GM08714 (cell line): ENCODE data around the gene TBCC.

Experiments used
- H3K4me3 ChIP-seq: fragments of 200-500 bp; sonication (Bioruptor generic); 2 replicates; pipeline ENCODE4 v1.5.1; 2014; ENCODE audit warnings: mild to moderate bottlenecking, low read length, inconsistent platforms
- ZNF274 ChIP-seq: IDR thresholded peaks from 2 replicates; pipeline ENCODE4 v1.6.1; 2012; ENCODE audit warnings: mild to moderate bottlenecking, low read depth, low read length

Gene TBCC

GRCh38 chr6:42781796-42782688 lies 36.1 kb upstream of the TBCC start, which contains the start of gene BICRAL:
Gene BICRAL (plus strand): TSS chr6:42782052. CDS start chr6:42822023, 39,971 bp downstream.
- peak within 1 kb of the TSS; percentile 71 for H3K4me3 ChIP-seq
- no peak for TF ChIP-seq ZNF274

- H3K4me3 ChIP-seq = peak overlapping the region; percentile 71
- TF ChIP-seq ZNF274 = no peak
Measured at GRCh38 chr6:42781546-42781795, 35.6 kb upstream of the TBCC start.

GRCh38 chr6:42779521-42779920 lies 33.6 kb upstream of the TBCC start:
- TF ChIP-seq ZNF274 = no peak
- H3K4me3 ChIP-seq = no peak overlapping the region

- TF ChIP-seq ZNF274 = no peak
- no peak overlapping the region for H3K4me3 ChIP-seq
Measured at GRCh38 chr6:42778122-42778521, 32.2 kb upstream of the TBCC start.

- no peak for TF ChIP-seq ZNF274
- H3K4me3 ChIP-seq = no peak overlapping the region
Measured at GRCh38 chr6:42777126-42777822, 31.4 kb upstream of the TBCC start.

GRCh38 chr6:42774821-42775487 lies 29.1 kb upstream of the TBCC start:
- H3K4me3 ChIP-seq = peak overlapping the region; percentile 70; the same call in 1 of the 2 replicates

- peak overlapping the region; percentile 4; the same call in 1 of the 2 replicates for H3K4me3 ChIP-seq
- no peak for TF ChIP-seq ZNF274
Measured at GRCh38 chr6:42774201-42774600, 28.3 kb upstream of the TBCC start.

GRCh38 chr6:42771741-42772100 lies 25.8 kb upstream of the TBCC start:
- no peak for TF ChIP-seq ZNF274
- peak overlapping the region; percentile 14; the same call in 1 of the 2 replicates for H3K4me3 ChIP-seq

- no peak for TF ChIP-seq ZNF274
- H3K4me3 ChIP-seq = no peak overlapping the region
Measured at GRCh38 chr6:42769836-42770235, 23.9 kb upstream of the TBCC start.

GRCh38 chr6:42769051-42769450 lies 23.1 kb upstream of the TBCC start:
- no peak overlapping the region for H3K4me3 ChIP-seq
- TF ChIP-seq ZNF274 = no peak

GRCh38 chr6:42766163-42766670 lies 20.3 kb upstream of the TBCC start:
- H3K4me3 ChIP-seq = no peak overlapping the region
- TF ChIP-seq ZNF274 = no peak

GRCh38 chr6:42764911-42765648 lies 19.2 kb upstream of the TBCC start:
- TF ChIP-seq ZNF274 = no peak

GRCh38 chr6:42762950-42763349 lies 17.0 kb upstream of the TBCC start:
- TF ChIP-seq ZNF274 = no peak
- H3K4me3 ChIP-seq = no peak overlapping the region

More at GRCh38 chr6:42764911-42765648, 19.2 kb upstream of the TBCC start:
- H3K4me3 ChIP-seq = no peak overlapping the region

- H3K4me3 ChIP-seq = no peak overlapping the region
- no peak for TF ChIP-seq ZNF274
Measured at GRCh38 chr6:42762426-42762859, 16.5 kb upstream of the TBCC start.
